Right atrium auricular region (tissue), 2 donors: ENCODE measurements around the gene ECPAS. TPM values are rescaled to one million over a fixed set of nuclear protein-coding genes. Genes with fewer than 3 reads are reported as not detected.
A peak's percentile ranks its signal among the peaks of the same experiment; 100 is the strongest.

Experiments used
- DNase-seq: peaks from one replicate; pipeline ENCODE4 v3.0.0-alpha.2; 2019; ENCODE audit warnings: low spot score
- H3K27ac ChIP-seq, 2 donors: fragments of 200-600 bp; sonication (generic); 1 replicate in 1 of 2; 2 replicates in 1 of 2; pipeline ENCODE4 v1.5.1; 2016 to 2019
- H3K27me3 ChIP-seq, 2 donors: fragments of 200-600 bp; sonication (generic); one replicate each; pipeline versions ENCODE4 v1.5.1 to v1.6.0; 2017 to 2019
- H3K36me3 ChIP-seq: fragments of 200-600 bp; sonication (generic); one replicate; pipeline ENCODE4 v1.5.1; 2016
- H3K4me1 ChIP-seq, 2 donors: fragments of 200-600 bp; sonication (generic); one replicate each; pipeline versions ENCODE4 v1.5.1 to v1.6.0; 2017 to 2019
- H3K4me3 ChIP-seq, 2 donors: fragments of 200-600 bp; sonication (generic); 1 replicate in 1 of 2; 2 replicates in 1 of 2; pipeline ENCODE4 v1.5.1; 2017 to 2019; ENCODE audit warnings: mild to moderate bottlenecking in 1 of 2, moderate library complexity in 1 of 2
- H3K9me3 ChIP-seq, 2 donors: fragments of 200-600 bp; sonication (generic); one replicate each; pipeline ENCODE4 v1.5.1; 2019
- CTCF ChIP-seq, 2 donors: fragments of 200-600 bp; sonication (generic); IDR thresholded peaks; one replicate each; pipeline ENCODE4 v1.5.1; 2019; ENCODE audit warnings: antibody characterized with exemption in 2 of 2
- total RNA-seq, 2 donors: library from RNA; depleted of rRNA; stranded (reverse); fragments of >200 nt; gene quantifications; one replicate each; pipeline ENCODE4 v1.1.0, GENCODE V29; 2016

The ECPAS gene
- total RNA-seq, 2 donors from 2014 or later = 62.7 to 75.5 TPM

- DNase-seq = no peak
These were observed 123.3 kb downstream of the ECPAS start for GRCh38 chr9:111360881-111361280.

GRCh38 chr9:111356481-111357244 lies 127.5 kb downstream of the ECPAS start:
- peaks cover 0 to 7% of the 10 kb centered on the region in 2 donors for H3K4me1 ChIP-seq
- H3K27me3 ChIP-seq = no peaks in the 10 kb centered on the region
- H3K9me3 ChIP-seq = no peaks in the 10 kb centered on the region
- TF ChIP-seq CTCF (IDR thresholded peaks at IDR 0.05) = no peak
- no peak overlapping the region for H3K27ac ChIP-seq
- DNase-seq = no peak
- peaks cover 16% of the 10 kb centered on the region for H3K36me3 ChIP-seq
- peak overlapping the region in 1 of 2 donors; percentile 7 for H3K4me3 ChIP-seq

More at GRCh38 chr9:111360881-111361280, 123.3 kb downstream of the ECPAS start:
- no peak overlapping the region for H3K27ac ChIP-seq
- H3K4me1 ChIP-seq = peaks cover 0 to 7% of the 10 kb centered on the region in 2 donors
- H3K36me3 ChIP-seq = peaks cover 41% of the 10 kb centered on the region
- H3K9me3 ChIP-seq = no peaks in the 10 kb centered on the region
- TF ChIP-seq CTCF (IDR thresholded peaks at IDR 0.05) = no peak
- no peaks in the 10 kb centered on the region for H3K27me3 ChIP-seq
- no peak overlapping the region for H3K4me3 ChIP-seq

GRCh38 chr9:111352545-111352944 lies 131.6 kb downstream of the ECPAS start:
- Histone ChIP-seq H3K36me3 (no peaks in the 10 kb centered on the region), H3K27me3 (no peaks in the 10 kb centered on the region), H3K27ac (no peak overlapping the region), H3K4me3 (no peak overlapping the region), H3K4me1 (peaks cover 0 to 7% of the 10 kb centered on the region in 2 donors), H3K9me3 (no peaks in the 10 kb centered on the region)
- no peak for DNase-seq
- no peak for TF ChIP-seq CTCF (IDR thresholded peaks at IDR 0.05)

GRCh38 chr9:111350556-111350955 lies 133.6 kb downstream of the ECPAS start:
- TF ChIP-seq CTCF (IDR thresholded peaks at IDR 0.05) = no peak
- Histone ChIP-seq H3K4me1 (no peaks in the 10 kb centered on the region), H3K27ac (no peak overlapping the region), H3K9me3 (no peaks in the 10 kb centered on the region), H3K27me3 (no peaks in the 10 kb centered on the region), H3K36me3 (no peaks in the 10 kb centered on the region), H3K4me3 (no peak overlapping the region)
- no peak for DNase-seq

GRCh38 chr9:111349766-111350165 lies 134.4 kb downstream of the ECPAS start:
- H3K9me3 ChIP-seq = no peaks in the 10 kb centered on the region
- DNase-seq = no peak
- H3K27me3 ChIP-seq = no peaks in the 10 kb centered on the region
- H3K4me3 ChIP-seq = no peak overlapping the region
- no peak overlapping the region for H3K27ac ChIP-seq
- no peaks in the 10 kb centered on the region for H3K36me3 ChIP-seq
- TF ChIP-seq CTCF (IDR thresholded peaks at IDR 0.05) = no peak
- no peaks in the 10 kb centered on the region for H3K4me1 ChIP-seq
